ENCODE data around the gene SPPL3.

- TF ChIP-seq CTCF (IDR thresholded peaks at IDR 0.05) (no peak), POLR2A (IDR thresholded peaks at IDR 0.05) (no peak)
These were observed 145.2 kb downstream of the SPPL3 start for GRCh38 chr12:120758798-120759590.
